ACC112 (cell line): ENCODE data around the gene RPL36A.

Experiments
- H2AFZ ChIP-seq: fragments of 200-600 bp; sonication (generic); one replicate; pipeline ENCODE4 v1.6.0; 2017; ENCODE audit warnings: antibody characterized with exemption, low read length; ENCODE audit not compliant: unreplicated experiment
- H3K27ac ChIP-seq: fragments of 200-600 bp; sonication (generic); 2 replicates; pipeline ENCODE4 v1.5.1; 2014; ENCODE audit warnings: low read depth, mild to moderate bottlenecking, antibody characterized with exemption, low read length, moderate library complexity
- H3K27me3 ChIP-seq: fragments of 200-600 bp; sonication (generic); 2 replicates; pipeline ENCODE4 v1.6.1; 2014; ENCODE audit warnings: mild to moderate bottlenecking, antibody characterized with exemption, low read length, moderate library complexity, mixed read lengths; ENCODE audit not compliant: insufficient read depth
- H3K36me3 ChIP-seq: fragments of 200-600 bp; sonication (generic); 2 replicates; pipeline ENCODE4 v1.6.1; 2016; ENCODE audit warnings: mild to moderate bottlenecking, antibody characterized with exemption, low read length, moderate library complexity, mixed read lengths; ENCODE audit not compliant: insufficient read depth
- H3K4me1 ChIP-seq: fragments of 200-600 bp; sonication (generic); one replicate; pipeline ENCODE4 v1.6.1; 2016; ENCODE audit warnings: low read length, mixed read lengths; ENCODE audit not compliant: insufficient read depth, unreplicated experiment, control insufficient read depth
- H3K4me3 ChIP-seq: fragments of 200-600 bp; sonication (generic); 2 replicates; pipeline ENCODE4 v1.5.1; 2014; ENCODE audit warnings: mild to moderate bottlenecking, low read depth, low read length
- H3K79me2 ChIP-seq: fragments of 200-600 bp; sonication (generic); one replicate; pipeline ENCODE4 v1.6.0; 2016; ENCODE audit warnings: low read length; ENCODE audit not compliant: control insufficient read depth, unreplicated experiment, insufficient read depth

RPL36A gene

DNA sequence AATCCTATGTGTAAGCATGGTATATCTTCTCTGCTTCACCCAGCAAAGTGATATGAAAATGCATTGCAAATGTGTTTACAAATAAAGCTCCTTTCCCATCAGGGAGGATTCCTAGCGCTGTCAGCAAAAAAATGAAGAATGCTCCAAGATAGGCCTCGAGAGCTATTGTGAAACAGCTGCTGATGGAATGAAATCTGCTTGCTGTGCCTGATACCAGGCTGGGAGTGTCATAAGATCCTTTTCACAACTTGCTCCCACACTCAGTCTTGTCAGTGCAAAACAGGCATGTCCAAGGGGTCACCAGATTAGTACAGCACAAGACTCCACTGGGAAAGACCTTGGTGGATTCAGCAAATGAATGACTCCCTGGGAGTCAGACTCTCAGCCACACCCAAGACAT lies 51.3 kb downstream of the RPL36A start:
- H3K79me2 ChIP-seq: no peaks in the 10 kb centered on the region
- H3K36me3 ChIP-seq: no peaks in the 10 kb centered on the region
- no peak overlapping the region for H3K4me3 ChIP-seq
- H3K4me1 ChIP-seq: no peaks in the 10 kb centered on the region
- no peaks in the 10 kb centered on the region for H3K27me3 ChIP-seq
- H3K27ac ChIP-seq: no peak overlapping the region
- no peak overlapping the region for H2AFZ ChIP-seq
